CD8-positive, alpha-beta memory T cell (primary cell): ENCODE measurements around the gene ACADVL. TPM values are rescaled to one million over a fixed set of nuclear protein-coding genes. Genes with fewer than 3 reads are reported as not detected.

Experiments
- CTCF ChIA-PET: fragments of 350-600 bp; sonication (Branson Sonifier 250); formaldehyde crosslinking; loops from one replicate; lab custom pipeline; 2021; ENCODE audit warnings: antibody characterized with exemption; lab: Charles Lee
- POLR2A ChIA-PET: fragments of 350-600 bp; sonication (Branson Sonifier 250); formaldehyde crosslinking; loops from one replicate; lab custom pipeline; 2021; ENCODE audit warnings: antibody characterized with exemption; lab: Charles Lee
- DNase-seq, 5 donors: peaks; one replicate each; pipeline versions ENCODE4 v3.0.0 to v3.0.0-alpha.2; 2020 to 2022; ENCODE audit warnings: mixed read lengths in 1 of 5
- H3K27ac ChIP-seq: one replicate; pipeline ENCODE4 v1.7.0; 2013; ENCODE audit warnings: low read depth, mild to moderate bottlenecking, low read length, moderate library complexity
- H3K27me3 ChIP-seq: 2 replicates; pipeline ENCODE4 v1.7.0; 2013; ENCODE audit warnings: low read length, mild to moderate bottlenecking; ENCODE audit not compliant: insufficient read depth, poor library complexity, severe bottlenecking
- H3K36me3 ChIP-seq: 2 replicates; pipeline ENCODE4 v1.7.0; 2013; ENCODE audit warnings: mild to moderate bottlenecking, low read length, moderate library complexity; ENCODE audit not compliant: insufficient read depth
- H3K4me1 ChIP-seq: 2 replicates; pipeline ENCODE4 v1.7.0; 2013; ENCODE audit warnings: mild to moderate bottlenecking, low read length, moderate library complexity; ENCODE audit not compliant: insufficient read depth
- H3K4me3 ChIP-seq: 2 replicates; pipeline ENCODE4 v1.7.0; 2013; ENCODE audit warnings: mild to moderate bottlenecking, low read length
- H3K9me3 ChIP-seq: 2 replicates; pipeline ENCODE4 v1.7.0; 2013; ENCODE audit warnings: mild to moderate bottlenecking, low read length
- H3K27ac Mint-ChIP-seq, 8 donors: one replicate each; pipeline ENCODE4 v1.8.0; 2020 to 2021; ENCODE audit warnings: mixed read lengths in 8 of 8, mild to moderate bottlenecking in 6 of 8, inconsistent platforms in 3 of 8, moderate library complexity in 3 of 8
- H3K27me3 Mint-ChIP-seq, 2 donors: one replicate each; pipeline ENCODE4 v1.8.0; 2020 to 2021; ENCODE audit warnings: mixed read lengths in 2 of 2, mild to moderate bottlenecking in 1 of 2, moderate library complexity in 1 of 2
- H3K36me3 Mint-ChIP-seq, 3 donors: one replicate each; pipeline ENCODE4 v1.8.0; 2020 to 2021; ENCODE audit warnings: mixed read lengths in 3 of 3, inconsistent platforms in 1 of 3, mild to moderate bottlenecking in 1 of 3
- H3K4me1 Mint-ChIP-seq, 3 donors: one replicate each; pipeline ENCODE4 v1.8.0; 2020 to 2021; ENCODE audit warnings: mixed read lengths in 3 of 3, inconsistent platforms in 1 of 3, mild to moderate bottlenecking in 1 of 3
- H3K4me3 Mint-ChIP-seq, 7 donors: one replicate each; pipeline ENCODE4 v1.8.0; 2020 to 2021; ENCODE audit warnings: mixed read lengths in 7 of 7, mild to moderate bottlenecking in 6 of 7, moderate library complexity in 4 of 7, inconsistent platforms in 2 of 7
- H3K9me3 Mint-ChIP-seq, 5 donors: one replicate each; pipeline ENCODE4 v1.8.0; 2020 to 2022; ENCODE audit warnings: mixed read lengths in 5 of 5, mild to moderate bottlenecking in 3 of 5, moderate library complexity in 2 of 5, inconsistent platforms in 1 of 5
- polyA plus RNA-seq: library from polyadenylated mRNA; unstranded; fragments of 300-500 nt; fragmentation: Illumina TruSeq; gene quantifications from one replicate; pipeline ENCODE4 v1.2.3, GENCODE V29; 2021
- total RNA-seq, 2 experiments: library from RNA; stranded (reverse); gene quantifications; one replicate each; pipeline ENCODE4 v1.2.3, GENCODE V29; 2021

ACADVL gene
- total and polyA plus RNA-seq, 3 experiments from 2014 or later: 109 to 288 (median 281) TPM

DNA sequence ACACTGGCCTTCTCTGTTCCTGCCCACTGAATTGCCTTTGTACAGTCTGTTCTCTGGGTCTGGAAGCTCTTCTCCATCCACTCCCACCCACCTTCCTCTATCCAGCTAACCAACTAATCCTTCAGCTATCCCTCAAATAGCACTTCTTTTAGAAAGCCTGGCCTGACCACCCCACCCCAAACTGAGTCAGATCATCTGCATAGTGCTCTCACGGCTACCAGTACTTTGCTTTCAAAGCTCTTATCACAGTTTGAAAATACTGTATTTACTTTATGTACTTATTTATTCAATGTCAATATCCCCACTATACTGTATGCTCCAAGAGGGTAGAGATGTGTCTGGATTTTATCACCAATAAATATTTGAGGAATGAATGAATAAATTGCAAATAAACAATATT lies 47.0 kb downstream of the ACADVL start:
- Mint-ChIP-seq H3K4me3 (no peak overlapping the region), H3K27ac (no peak overlapping the region), H3K4me1 (peaks cover 17 to 22% (median 21%) of the 10 kb centered on the region in 3 donors), H3K9me3 (no peaks in the 10 kb centered on the region), H3K36me3 (no peaks in the 10 kb centered on the region), H3K27me3 (peaks cover 8% of the 10 kb centered on the region in 2 donors)
- Histone ChIP-seq H3K27ac (no peak overlapping the region), H3K27me3 (no peaks in the 10 kb centered on the region), H3K4me3 (no peak overlapping the region), H3K4me1 (peaks cover 18% of the 10 kb centered on the region), H3K9me3 (no peaks in the 10 kb centered on the region), H3K36me3 (no peaks in the 10 kb centered on the region)
- no peak for DNase-seq
- ChIA-PET POLR2A (no interaction called here), CTCF (interaction anchor here (1.1 to 2.4 kb wide), 2 partner anchors 14 to 30 kb away, joined by 3 to 9 read pairs; partner anchors contain the start of gene SLC2A4)

Other genes starting within 250 kb of the ACADVL start
Only the 30 nearest of the 33 such genes appear.
- gene RNASEK, start 207.3 kb upstream of the ACADVL start, total RNA-seq: 100 to 1,000 TPM; 160 to 169 TPM
- gene RNASEK, start 207.3 kb upstream of the ACADVL start, polyA plus RNA-seq: 795 TPM
- gene BCL6B, start 196.9 kb upstream of the ACADVL start, total RNA-seq: under 1 TPM; 0.24 to 0.59 TPM
- gene BCL6B, start 196.9 kb upstream of the ACADVL start, polyA plus RNA-seq: 0.09 TPM
- 1 to 10 TPM; 7.7 to 8.1 TPM for gene SLC16A13, start 183.9 kb upstream of the ACADVL start, total RNA-seq
- gene SLC16A13, start 183.9 kb upstream of the ACADVL start, polyA plus RNA-seq: 1.4 TPM
- gene SLC16A11, start 175.8 kb upstream of the ACADVL start, total RNA-seq: 1 to 10 TPM; 1.3 to 1.8 TPM
- gene SLC16A11, start 175.8 kb upstream of the ACADVL start, polyA plus RNA-seq: 1.6 TPM
- under 1 TPM; 0.33 to 0.42 TPM for gene CLEC10A, start 139.7 kb upstream of the ACADVL start, total RNA-seq
- not detected for gene CLEC10A, start 139.7 kb upstream of the ACADVL start, polyA plus RNA-seq
- gene ASGR2, start 105.1 kb upstream of the ACADVL start, total RNA-seq: not detected
- gene ASGR2, start 105.1 kb upstream of the ACADVL start, polyA plus RNA-seq: not detected
- gene ASGR1, start 40.6 kb upstream of the ACADVL start, total RNA-seq: under 1 TPM; 0.46 to 0.55 TPM
- gene ASGR1, start 40.6 kb upstream of the ACADVL start, polyA plus RNA-seq: not detected
- 1 to 10 TPM; 3.5 to 4.4 TPM for gene DLG4, start 102 bp upstream of the ACADVL start, total RNA-seq
- 0.45 TPM for gene DLG4, start 102 bp upstream of the ACADVL start, polyA plus RNA-seq
- gene DVL2, start 14.6 kb downstream of the ACADVL start, total RNA-seq: 10 to 100 TPM; 61.8 to 65.5 TPM
- 24.0 TPM for gene DVL2, start 14.6 kb downstream of the ACADVL start, polyA plus RNA-seq
- 10 to 100 TPM; 48.0 to 51.9 TPM for gene PHF23, start 19.5 kb downstream of the ACADVL start, total RNA-seq
- 25.8 TPM for gene PHF23, start 19.5 kb downstream of the ACADVL start, polyA plus RNA-seq
- gene GABARAP, start 22.5 kb downstream of the ACADVL start, total RNA-seq: 100 to 1,000 TPM; 156 to 165 TPM
- gene GABARAP, start 22.5 kb downstream of the ACADVL start, polyA plus RNA-seq: 914 TPM
- 100 to 1,000 TPM; 224 to 240 TPM for gene CTDNEP1, start 31.8 kb downstream of the ACADVL start, total RNA-seq
- gene CTDNEP1, start 31.8 kb downstream of the ACADVL start, polyA plus RNA-seq: 57.1 TPM
- gene ELP5, start 32.3 kb downstream of the ACADVL start, total RNA-seq: 100 to 1,000 TPM; 106 to 111 TPM
- 84.8 TPM for gene ELP5, start 32.3 kb downstream of the ACADVL start, polyA plus RNA-seq
- 1 to 10 TPM in 1 of 2 experiments, under 1 TPM in 1; 0.63 to 1.1 TPM for gene CLDN7, start 42.5 kb downstream of the ACADVL start, total RNA-seq
- gene CLDN7, start 42.5 kb downstream of the ACADVL start, polyA plus RNA-seq: 2.1 TPM
- gene SLC2A4, start 61.8 kb downstream of the ACADVL start, total RNA-seq: under 1 TPM; 0.18 to 0.24 TPM
- not detected for gene SLC2A4, start 61.8 kb downstream of the ACADVL start, polyA plus RNA-seq
- gene YBX2, start 74.7 kb downstream of the ACADVL start, total RNA-seq: under 1 TPM; 0.07 to 0.26 TPM
- gene YBX2, start 74.7 kb downstream of the ACADVL start, polyA plus RNA-seq: not detected
- gene EIF5A, start 87.7 kb downstream of the ACADVL start, total RNA-seq: 1,000 to 10,000 TPM; 1,533 to 1,595 TPM
- 230 TPM for gene EIF5A, start 87.7 kb downstream of the ACADVL start, polyA plus RNA-seq
- gene GPS2, start 95.4 kb downstream of the ACADVL start, total RNA-seq: 10 to 100 TPM; 81.1 to 85.2 TPM
- gene GPS2, start 95.4 kb downstream of the ACADVL start, polyA plus RNA-seq: 116 TPM
- 10 to 100 TPM; 60.1 to 60.7 TPM for gene NEURL4, start 109.4 kb downstream of the ACADVL start, total RNA-seq
- gene NEURL4, start 109.4 kb downstream of the ACADVL start, polyA plus RNA-seq: 2.7 TPM
- gene ACAP1, start 116.6 kb downstream of the ACADVL start, total RNA-seq: 100 to 1,000 TPM; 216 to 225 TPM
- gene ACAP1, start 116.6 kb downstream of the ACADVL start, polyA plus RNA-seq: 274 TPM
- gene KCTD11, start 132.2 kb downstream of the ACADVL start, total RNA-seq: 1 to 10 TPM; 4.6 to 5.1 TPM
- gene KCTD11, start 132.2 kb downstream of the ACADVL start, polyA plus RNA-seq: 1.9 TPM
- not detected for gene TMEM95, start 135.2 kb downstream of the ACADVL start, total RNA-seq
- not detected for gene TMEM95, start 135.2 kb downstream of the ACADVL start, polyA plus RNA-seq
- gene TNK1, start 161.2 kb downstream of the ACADVL start, total RNA-seq: 1 to 10 TPM; 4.4 to 5.8 TPM
- 3.1 TPM for gene TNK1, start 161.2 kb downstream of the ACADVL start, polyA plus RNA-seq
- gene PLSCR3, start 174.6 kb downstream of the ACADVL start, total RNA-seq: 10 to 100 TPM; 79.1 to 81.6 TPM
- 152 TPM for gene PLSCR3, start 174.6 kb downstream of the ACADVL start, polyA plus RNA-seq
- 10 to 100 TPM; 45.4 to 51.4 TPM for gene TMEM256, start 184.2 kb downstream of the ACADVL start, total RNA-seq
- 62.4 TPM for gene TMEM256, start 184.2 kb downstream of the ACADVL start, polyA plus RNA-seq
- 1 to 10 TPM; 5.6 to 6.6 TPM for gene NLGN2, start 187.9 kb downstream of the ACADVL start, total RNA-seq
- gene NLGN2, start 187.9 kb downstream of the ACADVL start, polyA plus RNA-seq: 0.06 TPM
- not detected for gene SPEM1, start 200.4 kb downstream of the ACADVL start, total RNA-seq
- not detected for gene SPEM1, start 200.4 kb downstream of the ACADVL start, polyA plus RNA-seq
- gene SPEM2, start 205.7 kb downstream of the ACADVL start, total RNA-seq: not detected
- not detected for gene SPEM2, start 205.7 kb downstream of the ACADVL start, polyA plus RNA-seq
- not detected for gene SPEM3, start 208.9 kb downstream of the ACADVL start, total RNA-seq
- gene SPEM3, start 208.9 kb downstream of the ACADVL start, polyA plus RNA-seq: not detected
- 10 to 100 TPM; 11.1 to 11.9 TPM for gene TMEM102, start 215.5 kb downstream of the ACADVL start, total RNA-seq
- 23.3 TPM for gene TMEM102, start 215.5 kb downstream of the ACADVL start, polyA plus RNA-seq